H1 (cell line): ENCODE data around the gene NRP2. TPM values are rescaled to one million over a fixed set of nuclear protein-coding genes. Genes with fewer than 3 reads are reported as not detected.

Experiments used
- BACH1 ChIP-seq: IDR thresholded peaks from 2 replicates; pipeline ENCODE4 v1.6.1; 2012; ENCODE audit warnings: low read length, improper control_type of control experiment
- CBX5 ChIP-seq: fragments of 300-800, 300-1000 bp; sonication (generic); IDR thresholded peaks from 2 replicates; pipeline ENCODE4 v1.7.1; 2016; ENCODE audit warnings: antibody characterized with exemption, low read length, low read depth
- CBX8 ChIP-seq: fragments of 300-800, 300-1000 bp; sonication (generic); IDR thresholded peaks from 2 replicates; pipeline ENCODE4 v1.7.1; 2016; ENCODE audit warnings: low read depth, low read length, borderline replicate concordance
- CHD2 ChIP-seq: IDR thresholded peaks from 2 replicates; pipeline ENCODE4 v1.6.1; 2012; ENCODE audit warnings: low read length, improper control_type of control experiment
- CHD7 ChIP-seq: fragments of 300-600 bp; sonication (generic); IDR thresholded peaks from 2 replicates; pipeline ENCODE4 v1.7.1; 2012; ENCODE audit warnings: low read length, moderate library complexity, mild to moderate bottlenecking, inconsistent platforms; ENCODE audit not compliant: insufficient replicate concordance
- JUND ChIP-seq: IDR thresholded peaks from 2 replicates; pipeline ENCODE4 v1.6.1; 2011; ENCODE audit warnings: mild to moderate bottlenecking, improper control_type of control experiment, low read length
- KDM1A ChIP-seq: fragments of 200-600, 300-600 bp; sonication (generic); IDR thresholded peaks from 2 replicates; pipeline ENCODE4 v1.7.1; 2016; ENCODE audit warnings: mild to moderate bottlenecking, low read length, borderline replicate concordance
- KDM5A ChIP-seq: fragments of 200-600 bp; IDR thresholded peaks from 2 replicates; pipeline ENCODE4 v1.7.1; 2012; ENCODE audit warnings: mild to moderate bottlenecking, low read length, inconsistent platforms, mixed read lengths
- MAX ChIP-seq: IDR thresholded peaks from 2 replicates; pipeline ENCODE4 v1.6.1; 2012; ENCODE audit warnings: inconsistent platforms
- RBBP5 ChIP-seq: IDR thresholded peaks from 2 replicates; pipeline ENCODE4 v1.7.1; 2012; ENCODE audit warnings: low read depth, mild to moderate bottlenecking, inconsistent platforms, low read length, moderate library complexity, borderline replicate concordance
- RXRA ChIP-seq: IDR thresholded peaks from 2 replicates; pipeline ENCODE4 v1.6.1; 2011; ENCODE audit warnings: low read depth, mild to moderate bottlenecking, low read length, moderate library complexity; ENCODE audit not compliant: insufficient read depth
- SP2 ChIP-seq: IDR thresholded peaks from 2 replicates; pipeline ENCODE4 v1.6.1; 2012; ENCODE audit warnings: mild to moderate bottlenecking, low read length, inconsistent platforms
- polyA plus RNA-seq, 7 experiments: library from polyadenylated mRNA; depleted of rRNA in 3 of 7; stranded (reverse) in 5 of 7; unstranded in 2 of 7; fragments of >200 nt in 5 of 7; fragments of 200-250 nt in 2 of 7; gene quantifications; 1 replicate in 5 of 7; 2 replicates in 1 of 7; 4 replicates in 1 of 7; pipeline versions ENCODE4 v1.2.1 to v1.2.3, GENCODE V29; 2011 to 2013; ENCODE audit warnings: missing spikeins in 2 of 7, mixed read lengths in 2 of 7
- total RNA-seq: library from RNA; stranded (reverse); fragmentation: NEBNext Ultra II Directional; extraction: Animal tissue kit (Norgen Biotek cat#: 25700); gene quantifications from 2 replicates; pipeline ENCODE4 v1.2.1, GENCODE V29; 2021

The NRP2 gene
- total and polyA plus RNA-seq, 2 of the 8 experiments (the other 6 are each of a cell fraction or from before 2014, with no cell fraction given): 32.0 to 37.8 TPM

- TF ChIP-seq CHD7 (no peak), CHD2 (no peak), MAX (no peak), RXRA (no peak), RBBP5 (no peak), CBX5 (no peak), BACH1 (no peak), KDM1A (no peak), SP2 (no peak), CBX8 (no peak), KDM5A (no peak), JUND (no peak)
Observed at GRCh38 chr2:205751569-205752031, 69.3 kb downstream of the NRP2 start (continued).
